HCT116 (cell line): Measurements from ENCODE around the gene CATSPERZ.

Experiments used
- RAD21 ChIP-seq: IDR thresholded peaks from 2 replicates; pipeline ENCODE4 v1.6.1; 2012; ENCODE audit warnings: low read depth, mild to moderate bottlenecking
- ZFX ChIP-seq: fragments of 450-650 bp; IDR thresholded peaks from 2 replicates; pipeline ENCODE4 v1.6.1; 2017
- TF ChIP-seq, protein P1 (sequence below), 3 experiments: fragments of 200-600 bp in 1 of 3; sonication (generic) in 1 of 3; IDR thresholded peaks in 2 of 3; conservative IDR thresholded peaks in 1 of 3; 2 replicates each; pipeline ENCODE4 v1.5.1; 2012 to 2017; ENCODE audit warnings: low read depth in 2 of 3, low read length in 2 of 3, antibody characterized with exemption in 1 of 3, borderline replicate concordance in 1 of 3, control low read depth in 1 of 3, mild to moderate bottlenecking in 1 of 3, mixed read lengths in 1 of 3, mixed run types in 1 of 3, moderate library complexity in 1 of 3; ENCODE audit not compliant: insufficient read depth in 1 of 3

DNA sequence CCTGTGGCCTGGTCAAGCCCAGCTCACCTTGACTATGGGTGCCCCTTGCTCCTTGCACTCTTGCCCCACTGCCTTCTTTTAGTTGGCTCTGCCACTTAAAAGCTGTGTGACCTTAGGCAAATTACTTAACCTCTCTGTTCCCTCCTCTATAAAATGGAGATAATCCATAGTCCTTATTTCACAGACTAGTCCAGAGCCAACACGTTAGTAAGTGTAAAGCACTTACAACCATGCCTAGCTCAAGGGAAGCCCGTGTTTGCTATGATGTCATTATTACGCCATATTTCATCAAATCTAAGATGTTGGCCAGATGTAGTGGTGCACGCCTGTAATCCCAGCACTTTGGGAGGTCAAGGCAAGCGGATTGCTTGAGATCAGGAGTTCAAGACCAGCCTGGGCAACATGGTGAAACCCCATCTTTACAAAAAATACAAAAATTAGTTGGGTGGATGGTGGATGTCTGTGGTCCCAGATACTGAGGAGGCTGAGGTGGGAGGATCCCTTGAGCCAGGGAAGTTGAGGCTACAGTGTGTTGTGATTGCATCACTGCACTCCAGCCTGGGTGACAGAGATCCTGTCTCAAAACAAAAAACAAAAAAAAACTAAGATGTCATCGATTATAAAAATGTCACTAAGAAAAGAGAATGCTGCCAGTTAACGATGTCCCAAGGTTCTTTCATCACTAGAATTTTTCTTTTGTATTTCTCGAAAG is 37.5 kb downstream of the CATSPERZ start:
- TF ChIP-seq, protein P1, sequence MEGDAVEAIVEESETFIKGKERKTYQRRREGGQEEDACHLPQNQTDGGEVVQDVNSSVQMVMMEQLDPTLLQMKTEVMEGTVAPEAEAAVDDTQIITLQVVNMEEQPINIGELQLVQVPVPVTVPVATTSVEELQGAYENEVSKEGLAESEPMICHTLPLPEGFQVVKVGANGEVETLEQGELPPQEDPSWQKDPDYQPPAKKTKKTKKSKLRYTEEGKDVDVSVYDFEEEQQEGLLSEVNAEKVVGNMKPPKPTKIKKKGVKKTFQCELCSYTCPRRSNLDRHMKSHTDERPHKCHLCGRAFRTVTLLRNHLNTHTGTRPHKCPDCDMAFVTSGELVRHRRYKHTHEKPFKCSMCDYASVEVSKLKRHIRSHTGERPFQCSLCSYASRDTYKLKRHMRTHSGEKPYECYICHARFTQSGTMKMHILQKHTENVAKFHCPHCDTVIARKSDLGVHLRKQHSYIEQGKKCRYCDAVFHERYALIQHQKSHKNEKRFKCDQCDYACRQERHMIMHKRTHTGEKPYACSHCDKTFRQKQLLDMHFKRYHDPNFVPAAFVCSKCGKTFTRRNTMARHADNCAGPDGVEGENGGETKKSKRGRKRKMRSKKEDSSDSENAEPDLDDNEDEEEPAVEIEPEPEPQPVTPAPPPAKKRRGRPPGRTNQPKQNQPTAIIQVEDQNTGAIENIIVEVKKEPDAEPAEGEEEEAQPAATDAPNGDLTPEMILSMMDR (IDR thresholded peaks at IDR 0.05 in 2 of 3, conservative IDR thresholded peaks at IDR 0.05 in 1 of 3; ENCODE audit: borderline replicate concordance in 1 of 3, insufficient read depth in 1 of 3, low read depth in 2 of 3, low read length in 2 of 3): no peak
- no peak for TF ChIP-seq RAD21
- TF ChIP-seq ZFX: no peak
